Loucy (cell line): ENCODE data around the gene ARHGAP42.

ENCODE experiments used
- H2AFZ ChIP-seq: fragments of 200-600 bp; sonication (generic); 2 replicates; pipeline ENCODE4 v1.6.0; 2016; ENCODE audit warnings: antibody characterized with exemption, mild to moderate bottlenecking, low read length, moderate library complexity
- H3F3A ChIP-seq: fragments of 200-600 bp; 2 replicates; pipeline ENCODE4 v1.6.0; 2016; ENCODE audit warnings: antibody characterized with exemption, low read depth, mild to moderate bottlenecking
- H3K27me3 ChIP-seq: fragments of 200-600 bp; sonication (generic); 2 replicates; pipeline ENCODE4 v1.6.1; 2014; ENCODE audit warnings: low read length, mild to moderate bottlenecking; ENCODE audit not compliant: insufficient read depth, poor library complexity, severe bottlenecking
- H3K36me3 ChIP-seq: fragments of 200-600 bp; sonication (generic); 2 replicates; pipeline ENCODE4 v1.6.1; 2016; ENCODE audit warnings: low read length; ENCODE audit not compliant: insufficient read depth
- H3K4me1 ChIP-seq: fragments of 200-600 bp; sonication (generic); 2 replicates; pipeline ENCODE4 v1.5.1; 2014; ENCODE audit warnings: low read length, mild to moderate bottlenecking; ENCODE audit not compliant: insufficient read depth, poor library complexity, severe bottlenecking
- H3K4me2 ChIP-seq: fragments of 200-600 bp; sonication (generic); 2 replicates; pipeline ENCODE4 v1.6.0; 2014; ENCODE audit warnings: antibody characterized with exemption, low read length, low read depth, mild to moderate bottlenecking; ENCODE audit not compliant: poor library complexity, severe bottlenecking
- H3K4me3 ChIP-seq: fragments of 200-600 bp; sonication (generic); 2 replicates; pipeline ENCODE4 v1.5.1; 2014; ENCODE audit warnings: low read length, mild to moderate bottlenecking, mixed read lengths; ENCODE audit not compliant: poor library complexity, severe bottlenecking
- H3K79me2 ChIP-seq: fragments of 200-600 bp; sonication (generic); 2 replicates; pipeline ENCODE4 v1.6.1; 2014; ENCODE audit warnings: low read length; ENCODE audit not compliant: insufficient read depth
- H3K9ac ChIP-seq: fragments of 200-600 bp; sonication (generic); 2 replicates; pipeline ENCODE4 v1.6.0; 2014; ENCODE audit warnings: mild to moderate bottlenecking, low read depth, low read length, moderate library complexity; ENCODE audit not compliant: poor library complexity, severe bottlenecking
- H3K9me2 ChIP-seq: fragments of 200-600 bp; sonication (generic); replicated peaks from 2 replicates; pipeline ENCODE4 v1.6.1; 2016; ENCODE audit warnings: low read depth, low read length, mixed read lengths
- H3K9me3 ChIP-seq: fragments of 200-600 bp; sonication (generic); 2 replicates; pipeline ENCODE4 v1.6.1; 2014; ENCODE audit warnings: mild to moderate bottlenecking, antibody characterized with exemption, low read length, low read depth; ENCODE audit not compliant: insufficient read depth
- H4K20me1 ChIP-seq: fragments of 200-600 bp; sonication (generic); 2 replicates; pipeline ENCODE4 v1.6.0; 2014; ENCODE audit warnings: antibody characterized with exemption, low read length, mild to moderate bottlenecking; ENCODE audit not compliant: insufficient read depth, poor library complexity, severe bottlenecking
- EZH2phosphoT487 ChIP-seq: fragments of 200-600 bp; IDR thresholded peaks from 2 replicates; pipeline ENCODE4 v1.6.1; 2018; ENCODE audit warnings: antibody characterized with exemption, mild to moderate bottlenecking, moderate library complexity, borderline replicate concordance
- TF ChIP-seq, protein P1 (sequence below): fragments of 200-600 bp; sonication (generic); conservative IDR thresholded peaks from 2 replicates; pipeline ENCODE4 v1.5.1; 2014; ENCODE audit warnings: mild to moderate bottlenecking, antibody characterized with exemption, low read length

ARHGAP42 gene

DNA sequence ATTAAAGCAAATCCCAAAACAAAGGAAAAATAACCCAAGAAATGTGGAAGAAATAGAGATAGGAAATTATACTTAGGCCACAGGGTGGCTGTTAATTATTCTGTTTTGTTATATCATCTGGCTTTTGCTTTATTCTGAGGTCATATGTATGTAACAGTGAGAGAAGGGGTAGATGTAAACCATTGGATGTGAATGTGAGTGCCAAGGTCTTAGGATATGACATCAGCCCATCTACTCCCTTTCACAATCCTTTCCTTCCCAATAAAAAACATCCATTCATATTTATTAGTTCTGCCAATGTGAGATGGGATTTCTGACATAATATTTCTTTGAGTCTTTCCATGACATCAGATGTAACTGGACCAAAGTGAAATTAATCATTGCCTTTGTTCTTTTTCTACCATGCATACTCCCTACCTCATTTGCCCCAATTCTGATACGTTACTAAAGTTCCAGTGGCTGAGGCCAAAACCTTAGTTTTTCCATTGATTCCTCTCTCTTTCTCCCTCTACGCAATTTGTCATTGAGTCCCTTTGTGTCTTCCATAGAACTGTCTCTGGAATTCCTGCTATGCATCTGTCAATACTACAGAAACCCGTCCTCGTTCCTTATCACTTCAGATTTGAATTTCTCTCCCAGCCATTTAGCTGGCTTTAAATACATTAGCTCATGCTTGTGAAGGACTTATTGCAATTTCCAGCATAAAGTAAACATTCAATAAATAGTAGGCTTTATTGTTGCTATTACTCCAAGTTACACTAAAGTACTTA is 170.3 kb downstream of the ARHGAP42 start:
- TF ChIP-seq, protein P1, sequence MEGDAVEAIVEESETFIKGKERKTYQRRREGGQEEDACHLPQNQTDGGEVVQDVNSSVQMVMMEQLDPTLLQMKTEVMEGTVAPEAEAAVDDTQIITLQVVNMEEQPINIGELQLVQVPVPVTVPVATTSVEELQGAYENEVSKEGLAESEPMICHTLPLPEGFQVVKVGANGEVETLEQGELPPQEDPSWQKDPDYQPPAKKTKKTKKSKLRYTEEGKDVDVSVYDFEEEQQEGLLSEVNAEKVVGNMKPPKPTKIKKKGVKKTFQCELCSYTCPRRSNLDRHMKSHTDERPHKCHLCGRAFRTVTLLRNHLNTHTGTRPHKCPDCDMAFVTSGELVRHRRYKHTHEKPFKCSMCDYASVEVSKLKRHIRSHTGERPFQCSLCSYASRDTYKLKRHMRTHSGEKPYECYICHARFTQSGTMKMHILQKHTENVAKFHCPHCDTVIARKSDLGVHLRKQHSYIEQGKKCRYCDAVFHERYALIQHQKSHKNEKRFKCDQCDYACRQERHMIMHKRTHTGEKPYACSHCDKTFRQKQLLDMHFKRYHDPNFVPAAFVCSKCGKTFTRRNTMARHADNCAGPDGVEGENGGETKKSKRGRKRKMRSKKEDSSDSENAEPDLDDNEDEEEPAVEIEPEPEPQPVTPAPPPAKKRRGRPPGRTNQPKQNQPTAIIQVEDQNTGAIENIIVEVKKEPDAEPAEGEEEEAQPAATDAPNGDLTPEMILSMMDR = no peak
- no peak for TF ChIP-seq EZH2phosphoT487
- H3K9me3 ChIP-seq = no peaks in the 10 kb centered on the region
- H3K36me3 ChIP-seq = no peaks in the 10 kb centered on the region
- H3K9me2 ChIP-seq = no peaks in the 10 kb centered on the region
- H3K9ac ChIP-seq = no peak overlapping the region
- H3K4me3 ChIP-seq = no peak overlapping the region
- H3K4me2 ChIP-seq = no peak overlapping the region
- no peaks in the 10 kb centered on the region for H4K20me1 ChIP-seq
- no peaks in the 10 kb centered on the region for H3K79me2 ChIP-seq
- H3K4me1 ChIP-seq = no peaks in the 10 kb centered on the region
- no peaks in the 10 kb centered on the region for H3K27me3 ChIP-seq
- no peaks in the 10 kb centered on the region for H3F3A ChIP-seq
- no peak overlapping the region for H2AFZ ChIP-seq

DNA sequence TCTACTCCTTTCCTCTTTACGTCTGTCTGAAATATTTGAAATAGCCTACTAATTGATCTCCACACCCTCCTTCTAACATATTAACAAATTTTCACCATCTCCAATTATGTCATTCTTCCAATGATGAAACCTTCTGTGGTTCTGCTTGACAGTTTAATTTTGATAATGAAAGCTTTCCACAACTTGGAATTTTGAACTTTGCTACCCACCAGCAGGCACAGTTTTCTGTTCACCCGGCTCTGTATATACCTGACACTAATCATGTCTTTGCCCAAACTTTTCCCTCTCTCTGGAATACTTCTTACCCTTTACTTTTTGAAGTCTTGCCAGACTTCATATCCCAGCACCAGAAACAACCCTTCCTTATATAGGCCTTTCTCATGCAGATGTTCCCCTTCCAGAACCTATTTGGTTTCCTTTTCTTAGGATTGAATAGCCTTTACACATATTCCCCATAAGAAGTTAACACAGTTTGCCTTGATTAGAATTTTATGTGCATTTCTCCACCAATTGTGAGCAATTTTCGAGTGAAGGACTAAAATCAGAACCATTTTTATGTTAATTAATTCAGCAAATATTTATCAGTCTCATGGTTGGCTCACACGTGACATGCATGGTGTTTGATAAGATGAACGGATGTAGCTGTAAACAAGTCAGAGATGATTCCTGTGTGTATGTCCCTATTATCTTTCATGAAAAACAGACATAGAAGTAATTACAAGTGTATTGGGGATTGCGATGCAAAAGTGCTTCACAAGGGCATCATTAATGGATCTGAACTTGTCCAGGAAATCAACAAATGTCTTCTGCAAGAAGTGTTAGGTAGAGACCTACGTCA is 173.4 kb downstream of the ARHGAP42 start:
- no peaks in the 10 kb centered on the region for H3K36me3 ChIP-seq
- H3K9me3 ChIP-seq = no peaks in the 10 kb centered on the region
- no peaks in the 10 kb centered on the region for H3K27me3 ChIP-seq
- no peaks in the 10 kb centered on the region for H3F3A ChIP-seq
- no peak overlapping the region for H3K4me2 ChIP-seq
- no peak overlapping the region for H2AFZ ChIP-seq
- H3K4me3 ChIP-seq = no peak overlapping the region
- H4K20me1 ChIP-seq = no peaks in the 10 kb centered on the region
- no peak for TF ChIP-seq EZH2phosphoT487
- TF ChIP-seq, protein P1 = no peak
- no peaks in the 10 kb centered on the region for H3K79me2 ChIP-seq
- H3K4me1 ChIP-seq = no peaks in the 10 kb centered on the region
- no peaks in the 10 kb centered on the region for H3K9me2 ChIP-seq
- H3K9ac ChIP-seq = no peak overlapping the region

- Histone ChIP-seq H3K4me1 (no peaks in the 10 kb centered on the region), H2AFZ (no peak overlapping the region), H3K9ac (no peak overlapping the region), H3K9me2 (no peaks in the 10 kb centered on the region), H3K9me3 (no peaks in the 10 kb centered on the region), H4K20me1 (no peaks in the 10 kb centered on the region), H3K4me3 (no peak overlapping the region), H3K79me2 (no peaks in the 10 kb centered on the region), H3K36me3 (no peaks in the 10 kb centered on the region), H3F3A (no peaks in the 10 kb centered on the region), H3K27me3 (no peaks in the 10 kb centered on the region), H3K4me2 (no peak overlapping the region)
- TF ChIP-seq, protein P1 = no peak
- no peak for TF ChIP-seq EZH2phosphoT487
These were observed 174.1 kb downstream of the ARHGAP42 start for GRCh38 chr11:100861212-100861611.
